CD4-positive, alpha-beta T cell (primary cell): ENCODE measurements around the gene KRTAP5-1. TPM values are rescaled to one million over a fixed set of nuclear protein-coding genes. Genes with fewer than 3 reads are reported as not detected.

ENCODE experiments used
- ATAC-seq: fragments of 200-7000 bp; cut with Tn5 transposase; one replicate; pipeline ENCODE4 v1.10.0; 2022; ENCODE audit warnings: mild to moderate bottlenecking; ENCODE audit not compliant: poor library complexity
- CTCF ChIA-PET: fragments of 350-600 bp; sonication (Branson Sonifier 250); formaldehyde crosslinking; loops from one replicate; lab custom pipeline; 2021; ENCODE audit warnings: antibody characterized with exemption, inconsistent platforms; lab: Charles Lee
- POLR2A ChIA-PET: fragments of 350-600 bp; sonication (Branson Sonifier 250); formaldehyde crosslinking; loops from one replicate; lab custom pipeline; 2021; ENCODE audit warnings: antibody characterized with exemption, inconsistent platforms; lab: Charles Lee
- DNase-seq, 14 experiments: peaks; one replicate each; pipeline ENCODE4 v3.0.0-alpha.2; 2013 to 2020; ENCODE audit warnings: mixed read lengths in 2 of 14
- H3K27ac ChIP-seq, 2 donors: one replicate each; pipeline versions ENCODE4 v1.5.1 to v1.7.0; 2013; ENCODE audit warnings: low read length in 2 of 2, low read depth in 1 of 2, mild to moderate bottlenecking in 1 of 2
- H3K27me3 ChIP-seq, 2 experiments: 1 replicate in 1 of 2; 2 replicates in 1 of 2; pipeline versions ENCODE4 v1.6.1 to v1.7.0; 2013; ENCODE audit warnings: low read length in 2 of 2, control low read depth in 1 of 2, mild to moderate bottlenecking in 1 of 2, moderate library complexity in 1 of 2; ENCODE audit not compliant: insufficient read depth in 2 of 2, control insufficient read depth in 1 of 2
- H3K36me3 ChIP-seq: one replicate; pipeline ENCODE4 v1.6.1; 2013; ENCODE audit warnings: low read length, control low read depth; ENCODE audit not compliant: insufficient read depth
- H3K4me1 ChIP-seq: one replicate; pipeline ENCODE4 v1.6.1; 2013; ENCODE audit warnings: low read length, control low read depth; ENCODE audit not compliant: insufficient read depth
- H3K4me3 ChIP-seq: one replicate; pipeline ENCODE4 v1.5.1; 2013; ENCODE audit warnings: mild to moderate bottlenecking, low read length, moderate library complexity
- H3K9me3 ChIP-seq, 2 experiments: 1 replicate in 1 of 2; 2 replicates in 1 of 2; pipeline versions ENCODE4 v1.6.1 to v1.7.0; 2013; ENCODE audit warnings: low read length in 2 of 2, mild to moderate bottlenecking in 2 of 2, control low read depth in 1 of 2, moderate library complexity in 1 of 2; ENCODE audit not compliant: control insufficient read depth in 1 of 2, insufficient read depth in 1 of 2
- H3K27ac Mint-ChIP-seq: one replicate; pipeline ENCODE4 v1.8.0; 2020; ENCODE audit warnings: mixed read lengths
- H3K27me3 Mint-ChIP-seq: one replicate; pipeline ENCODE4 v1.8.0; 2021; ENCODE audit warnings: mixed read lengths
- H3K36me3 Mint-ChIP-seq: one replicate; pipeline ENCODE4 v1.8.0; 2021; ENCODE audit warnings: low read depth, mixed read lengths
- H3K4me1 Mint-ChIP-seq: one replicate; pipeline ENCODE4 v1.8.0; 2021; ENCODE audit warnings: low read depth, mixed read lengths
- H3K4me3 Mint-ChIP-seq: one replicate; pipeline ENCODE4 v1.8.0; 2020; ENCODE audit warnings: mild to moderate bottlenecking, mixed read lengths
- H3K9me3 Mint-ChIP-seq: one replicate; pipeline ENCODE4 v1.8.0; 2020; ENCODE audit warnings: mixed read lengths
- CTCF ChIP-seq: fragments of 200-600 bp; IDR thresholded peaks from one replicate; pipeline ENCODE4 v1.8.0; 2022; ENCODE audit warnings: antibody characterized with exemption, mild to moderate bottlenecking
- intact Hi-C, 2 experiments: fragments of 100-400 bp; cut with DNase I in 1 of 2; cut with micrococcal nuclease in 1 of 2; formaldehyde crosslinking; loops; one replicate each; pipeline versions ENCODE4 v1.15.1 to v1.9.0; 2023 to 2025; cut with DNase I, micrococcal nuclease
- total RNA-seq, 174 experiments: library from RNA in 2 of 174; stranded (reverse) in 2 of 174; gene quantifications; one replicate each; pipeline ENCODE4 v1.2.3 and lab custom pipeline; 2021 to 2026

Gene KRTAP5-1
- total RNA-seq, 2 experiments from 2014 or later = not detected

GRCh38 chr11:1623716-1624115 lies 38.6 kb upstream of the KRTAP5-1 start:
- no peaks in the 10 kb centered on the region for H3K9me3 Mint-ChIP-seq
- no peaks in the 10 kb centered on the region for H3K36me3 Mint-ChIP-seq
- H3K9me3 ChIP-seq = no peaks in the 10 kb centered on the region
- H3K4me1 ChIP-seq = peaks cover 13% of the 10 kb centered on the region
- no peaks in the 10 kb centered on the region for H3K27me3 ChIP-seq
- H3K4me1 Mint-ChIP-seq = peaks cover 6% of the 10 kb centered on the region
- POLR2A ChIA-PET = no interaction called here
- DNase-seq (no peak), ATAC-seq (no peak)
- intact Hi-C loops = no loop called here
- H3K4me3 ChIP-seq = no peak overlapping the region
- TF ChIP-seq CTCF = no peak
- no peak overlapping the region for H3K4me3 Mint-ChIP-seq
- peaks cover 15% of the 10 kb centered on the region for H3K27me3 Mint-ChIP-seq
- H3K36me3 ChIP-seq = no peaks in the 10 kb centered on the region
- H3K27ac Mint-ChIP-seq = no peak overlapping the region
- CTCF ChIA-PET = interaction anchor here (1.4 kb wide), 1 partner anchor 49 kb away, joined by 4 read pairs; no protein-coding TSS in a partner anchor
- no peak overlapping the region for H3K27ac ChIP-seq

GRCh38 chr11:1622086-1622485 lies 37.0 kb upstream of the KRTAP5-1 start, which contains the start of gene KRTAP5-4:
TSS of gene KRTAP5-4 (minus strand) at chr11:1622138. CDS start at chr11:1622093, 45 bp downstream.
- no peak for TF ChIP-seq CTCF
- ChIA-PET CTCF (no interaction called here), POLR2A (no interaction called here)
- Histone ChIP-seq H3K9me3 (no peaks in the 10 kb centered on the region), H3K27ac (no peak within 1 kb of the TSS), H3K4me3 (no peak within 1 kb of the TSS), H3K36me3 (no peaks in the 10 kb centered on the region), H3K27me3 (no peaks in the 10 kb centered on the region), H3K4me1 (peaks cover 11% of the 10 kb centered on the region)
- H3K4me1 Mint-ChIP-seq = peaks cover 6% of the 10 kb centered on the region
- H3K27ac Mint-ChIP-seq = no peak within 1 kb of the TSS
- intact Hi-C loops = no loop called here
- H3K36me3 Mint-ChIP-seq = no peaks in the 10 kb centered on the region
- H3K4me3 Mint-ChIP-seq = no peak within 1 kb of the TSS
- no peaks in the 10 kb centered on the region for H3K9me3 Mint-ChIP-seq
- ATAC-seq = no peak
- H3K27me3 Mint-ChIP-seq = peaks cover 18% of the 10 kb centered on the region
- DNase-seq = no peak

GRCh38 chr11:1619449-1619848 lies 34.4 kb upstream of the KRTAP5-1 start:
- Mint-ChIP-seq H3K4me3 (peak overlapping the region; percentile 32), H3K27me3 (peaks cover 37% of the 10 kb centered on the region), H3K9me3 (no peaks in the 10 kb centered on the region), H3K4me1 (peaks cover 6% of the 10 kb centered on the region), H3K36me3 (no peaks in the 10 kb centered on the region), H3K27ac (peak overlapping the region; percentile 1)
- H3K4me1 ChIP-seq = peaks cover 11% of the 10 kb centered on the region
- peak; percentile 88 for ATAC-seq
- ChIA-PET CTCF (no interaction called here), POLR2A (interaction anchor here (0.7 kb wide), 1 partner anchor 30 kb away, joined by 3 read pairs; no protein-coding TSS in a partner anchor)
- no peak overlapping the region for H3K27ac ChIP-seq
- DNase-seq = peak in 5 of 14 experiments; percentile 16 to 72 (median 43)
- no peaks in the 10 kb centered on the region for H3K36me3 ChIP-seq
- H3K27me3 ChIP-seq = peaks cover 3 to 7% of the 10 kb centered on the region in 2 experiments
- TF ChIP-seq CTCF = no peak
- H3K4me3 ChIP-seq = no peak overlapping the region
- no peaks in the 10 kb centered on the region for H3K9me3 ChIP-seq
- intact Hi-C loops = no loop called here
